T47D (cell line): ENCODE measurements around the gene PDAP1.
"Not testable (repeated sequence)": the region's sequence is repeated elsewhere in the genome, so short reads cannot be mapped to it uniquely, and the experiment has no call there.

Experiments used
- DNase-seq, 2 experiments: peaks; one replicate each; pipeline versions ENCODE4 v3.0.0 to v3.0.0-alpha.2; 2011 to 2012; ENCODE audit warnings: low read depth in 1 of 2, low spot score in 1 of 2
- JUND ChIP-seq: IDR thresholded peaks from 2 replicates; pipeline ENCODE4 v1.6.1; 2012; ENCODE audit warnings: low read depth
- in situ Hi-C: cut with HindIII; loops from 2 replicates; pipeline ENCODE4 v1.10.0; 2016; ENCODE audit warnings: low sequenced_read_pairs, low pct_unique_long_range_greater_than_20kb

The PDAP1 gene

DNA sequence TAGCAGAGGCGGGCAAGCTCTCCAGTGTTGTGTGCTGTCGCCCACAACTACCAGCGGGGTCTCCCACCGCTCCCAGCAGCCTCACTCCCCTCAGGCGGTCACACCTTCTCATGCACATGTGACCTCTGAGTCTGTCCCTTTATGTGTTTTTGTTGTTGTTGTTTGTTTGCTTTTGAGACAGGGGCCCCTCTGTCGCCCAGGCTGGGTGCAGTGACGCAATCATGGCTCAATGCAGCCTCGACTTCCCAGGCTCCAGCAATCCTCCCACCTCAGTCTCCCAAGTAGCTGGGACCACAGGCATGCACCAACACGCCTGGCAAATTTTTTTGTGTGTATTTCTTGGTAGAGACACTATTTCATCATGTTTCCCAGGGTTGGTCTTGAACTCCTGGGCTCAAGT, 31.8 kb upstream of the PDAP1 start:
- no peak for TF ChIP-seq JUND
- in situ Hi-C loops = no loop called here
- no peak for DNase-seq

DNA sequence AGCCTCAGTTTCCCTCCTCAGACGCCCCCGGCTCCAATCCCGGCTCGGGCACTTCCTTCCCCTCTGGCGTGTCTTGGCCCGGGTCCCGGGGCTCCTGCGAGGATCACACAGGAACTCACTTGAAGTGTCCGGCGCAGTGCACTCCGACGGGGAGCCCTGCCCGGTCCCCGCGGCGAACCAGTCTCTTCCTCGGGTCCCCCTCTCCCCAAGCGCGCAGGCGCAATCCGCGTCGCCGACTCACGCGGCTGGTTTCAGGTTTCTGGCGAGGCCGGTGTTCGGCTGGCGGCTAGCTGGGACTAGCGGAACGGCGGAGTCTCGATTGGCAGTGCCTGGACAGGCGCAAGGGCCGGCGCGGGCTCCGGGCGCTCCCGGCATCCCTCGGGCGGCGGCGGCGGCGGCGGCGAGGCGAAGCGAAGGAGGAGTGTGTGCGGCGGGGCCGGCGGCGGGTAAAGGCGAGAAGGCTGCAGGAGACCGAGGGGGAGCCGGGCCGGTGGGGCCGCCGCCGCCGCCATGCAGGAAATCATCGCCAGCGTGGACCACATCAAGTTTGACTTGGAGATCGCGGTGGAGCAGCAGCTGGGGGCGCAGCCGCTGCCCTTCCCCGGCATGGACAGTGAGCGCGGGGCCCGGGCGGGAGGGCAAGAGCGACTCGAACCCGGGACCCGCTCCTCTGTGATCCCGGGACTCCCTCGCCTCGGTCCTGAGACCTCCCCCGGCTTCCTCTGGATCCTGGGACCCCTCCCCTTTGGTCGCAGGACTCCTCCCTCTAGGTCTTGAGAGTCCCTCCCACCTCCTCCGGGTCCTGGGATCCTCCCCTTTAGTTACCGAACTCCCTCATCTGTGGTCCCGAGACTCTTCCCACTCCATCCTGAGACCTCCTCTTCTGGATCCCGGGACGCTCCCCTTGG, 30.4 kb upstream of the PDAP1 start, which contains the start of the genes CPSF4 and PTCD1:
Gene CPSF4 (plus strand): TSS at position 371 of the 908 bp plus-strand sequence. CDS start 140 bp downstream, at position 511.
Gene PTCD1 (minus strand): TSS at position 226 of the 908 bp plus-strand sequence. CDS start 3,556 bp downstream, outside the sequence.
- in situ Hi-C loops = no loop called here
- DNase-seq = peak; percentile 92 to 95
- TF ChIP-seq JUND = no peak

DNA sequence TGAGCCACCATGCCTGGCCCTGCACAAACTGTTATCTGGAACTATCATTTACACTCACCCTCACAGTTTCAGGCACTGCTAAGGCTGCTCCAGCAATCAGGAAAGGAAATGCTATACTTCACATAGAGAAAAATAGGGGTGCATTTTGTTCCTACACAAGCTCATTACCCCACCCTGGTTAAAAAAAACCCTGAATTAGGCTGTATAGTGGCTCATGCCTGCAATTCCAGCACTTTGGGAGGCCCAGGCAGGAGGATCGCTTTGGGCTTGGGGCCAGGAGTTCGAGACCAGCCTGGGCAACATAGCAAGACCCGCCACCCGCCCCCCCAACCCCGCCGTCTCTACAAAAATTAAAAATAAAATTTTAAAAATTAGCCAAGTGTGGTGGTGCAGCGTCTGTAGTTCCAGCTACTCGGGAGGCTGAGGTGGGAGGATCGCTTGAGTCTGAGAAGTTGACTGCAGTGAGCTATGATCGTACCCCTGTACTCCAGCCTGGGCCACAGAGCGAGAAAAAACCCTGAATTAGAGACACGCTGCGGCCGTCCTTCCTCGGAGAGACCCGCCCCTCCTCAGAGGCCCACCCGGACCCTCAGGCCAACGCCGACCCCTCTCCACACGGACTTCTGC, 29.7 kb upstream of the PDAP1 start:
- in situ Hi-C loops = no loop called here
- TF ChIP-seq JUND = no peak
- DNase-seq = no peak

DNA sequence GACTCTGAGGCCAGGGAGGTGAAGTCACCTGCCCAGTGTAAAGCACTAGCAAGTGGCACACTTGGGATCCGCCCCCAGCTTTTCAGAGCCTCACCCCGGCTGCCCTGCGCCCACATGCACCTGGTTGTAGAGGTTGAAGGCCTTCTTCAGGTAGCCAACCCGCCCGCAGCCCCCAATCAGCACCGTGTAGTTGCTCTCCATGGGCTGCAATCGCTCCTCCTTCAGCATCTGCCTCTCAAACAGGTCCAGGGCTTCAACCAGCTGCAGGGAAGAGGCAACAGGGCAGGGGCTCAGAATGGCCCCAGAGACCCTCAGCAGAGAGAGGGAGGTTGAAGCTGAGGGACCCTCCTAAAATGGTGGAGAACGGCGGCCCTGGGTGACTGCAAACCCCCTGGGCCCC, 24.8 kb upstream of the PDAP1 start:
- in situ Hi-C loops = no loop called here
- TF ChIP-seq JUND = no peak
- DNase-seq = no peak

DNA sequence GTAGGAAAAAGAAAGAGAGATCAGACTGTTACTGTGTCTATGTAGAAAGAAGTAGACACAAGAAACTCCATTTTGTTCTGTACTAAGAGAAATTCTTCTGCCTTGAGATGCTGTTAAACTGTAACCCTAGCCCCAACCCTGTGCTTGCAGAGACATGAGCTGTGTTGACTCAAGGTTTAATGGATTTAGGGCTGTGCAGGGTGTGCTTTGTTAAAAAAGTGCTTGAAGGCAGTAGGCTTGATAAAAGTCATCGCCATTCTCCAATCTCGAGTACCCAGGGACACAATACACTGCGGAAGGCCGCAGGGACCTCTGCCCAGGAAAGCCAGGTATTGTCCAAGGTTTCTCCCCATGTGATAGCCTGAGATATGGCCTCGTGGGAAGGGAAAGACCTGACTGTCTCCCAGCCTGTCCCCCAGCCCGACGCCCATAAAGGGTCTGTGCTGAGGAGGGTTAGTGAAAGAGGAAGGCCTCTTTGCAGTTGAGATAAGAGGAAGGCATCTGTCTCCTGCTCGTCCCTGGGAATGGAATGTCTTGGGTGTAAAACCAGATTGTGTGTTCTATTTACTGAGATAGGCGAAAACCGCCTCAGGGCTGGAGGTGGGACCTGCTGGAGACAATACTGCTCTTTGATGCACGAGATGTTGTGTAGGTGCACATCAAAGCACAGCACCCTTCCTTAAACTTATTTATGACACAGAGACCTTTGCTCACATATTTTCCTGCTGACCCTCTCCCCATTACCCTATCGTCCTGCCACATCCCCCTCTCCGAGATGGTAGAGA, 23.6 kb upstream of the PDAP1 start:
- in situ Hi-C loops, DNase-seq: not testable (repeated sequence)

DNA sequence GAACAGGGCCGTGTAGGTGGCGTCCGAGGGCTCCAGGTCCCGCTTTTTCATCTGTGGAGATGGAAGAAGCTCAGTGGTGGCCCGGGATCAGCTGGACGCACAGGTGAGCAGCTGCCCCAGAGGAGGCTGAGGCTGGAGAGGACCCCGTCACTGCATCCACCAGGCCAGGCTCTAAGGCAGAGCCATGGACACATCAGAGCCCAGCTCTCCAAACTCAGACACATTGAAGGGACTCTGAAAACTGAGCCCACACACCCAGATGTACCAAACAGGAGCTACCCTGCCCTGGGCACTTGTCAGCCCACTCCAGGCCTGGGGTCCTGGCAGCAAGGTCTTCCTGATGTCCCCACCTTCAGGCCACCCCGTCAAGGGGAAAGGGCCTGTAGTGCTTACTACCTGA, 21.4 kb upstream of the PDAP1 start:
- no peak for DNase-seq
- in situ Hi-C loops = no loop called here
- no peak for TF ChIP-seq JUND

DNA sequence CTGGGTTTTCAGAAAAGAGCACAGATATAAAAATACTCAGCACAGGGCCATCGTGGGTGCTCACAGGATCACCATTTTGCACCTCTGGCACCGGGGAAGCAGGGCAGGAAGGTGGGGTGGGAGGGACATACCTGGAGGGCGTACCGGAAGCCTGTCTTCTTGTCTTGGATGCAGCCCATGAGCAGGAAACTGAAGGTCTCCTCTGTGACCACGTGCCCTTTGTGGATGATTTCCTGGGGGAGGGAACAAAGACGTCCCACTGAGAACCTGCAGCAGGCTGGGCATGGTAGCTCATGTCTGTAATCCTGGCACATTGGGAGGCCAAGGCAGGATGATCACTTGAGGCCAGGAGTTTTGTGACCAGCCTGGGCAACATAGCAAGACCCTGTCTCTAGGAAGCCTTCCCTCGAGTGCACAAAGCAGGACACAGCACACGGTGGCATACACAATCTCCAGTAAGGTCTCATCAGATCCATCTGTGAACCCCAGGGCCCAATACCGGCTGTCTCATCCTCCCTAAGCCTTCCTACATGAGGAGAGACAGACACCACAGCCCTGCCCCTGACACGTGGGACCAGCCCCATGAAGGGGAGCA, 20.7 kb upstream of the PDAP1 start:
- in situ Hi-C loops = no loop called here
- no peak for TF ChIP-seq JUND
- DNase-seq = no peak

DNA sequence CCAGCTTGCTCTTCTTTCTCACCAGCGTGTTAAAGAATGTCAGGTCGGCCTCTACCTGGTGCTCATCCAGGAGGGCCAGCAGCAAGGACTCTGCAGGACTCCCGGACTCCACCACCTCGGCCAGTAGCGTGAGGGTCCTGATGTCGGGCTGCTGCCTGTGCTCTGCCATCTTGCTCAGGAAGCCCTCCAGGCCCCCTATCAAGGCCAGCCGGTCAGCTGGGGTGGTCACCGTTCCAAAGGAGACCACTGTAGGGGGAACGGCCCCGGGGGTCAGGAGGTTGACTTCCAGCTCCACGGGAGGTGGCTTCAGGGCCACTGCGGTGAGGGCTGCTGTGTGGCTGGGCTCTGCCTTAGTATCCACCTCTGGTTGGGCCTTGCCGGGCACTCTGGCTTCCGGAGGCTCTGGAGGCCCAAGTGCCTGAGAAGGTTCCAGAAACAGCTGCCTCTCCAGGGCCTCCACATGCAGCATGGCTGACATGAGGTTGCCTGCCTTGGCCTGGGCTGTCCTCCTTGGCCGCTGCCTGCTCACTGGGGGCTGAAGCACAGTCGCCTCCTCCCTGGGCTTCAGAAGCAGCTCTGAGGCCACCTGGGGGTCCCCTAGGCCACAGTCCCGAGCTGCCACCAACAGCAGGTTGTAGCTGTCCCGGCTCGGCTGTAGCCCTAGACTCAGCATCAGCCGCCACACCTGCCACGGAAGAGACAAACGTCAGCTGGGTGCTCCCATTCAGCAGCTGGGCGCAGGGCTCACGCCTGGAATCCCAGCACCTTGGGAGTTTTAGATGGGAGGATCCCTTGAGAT, 16.7 kb upstream of the PDAP1 start:
- no peak for DNase-seq
- TF ChIP-seq JUND = no peak
- in situ Hi-C loops = no loop called here

DNA sequence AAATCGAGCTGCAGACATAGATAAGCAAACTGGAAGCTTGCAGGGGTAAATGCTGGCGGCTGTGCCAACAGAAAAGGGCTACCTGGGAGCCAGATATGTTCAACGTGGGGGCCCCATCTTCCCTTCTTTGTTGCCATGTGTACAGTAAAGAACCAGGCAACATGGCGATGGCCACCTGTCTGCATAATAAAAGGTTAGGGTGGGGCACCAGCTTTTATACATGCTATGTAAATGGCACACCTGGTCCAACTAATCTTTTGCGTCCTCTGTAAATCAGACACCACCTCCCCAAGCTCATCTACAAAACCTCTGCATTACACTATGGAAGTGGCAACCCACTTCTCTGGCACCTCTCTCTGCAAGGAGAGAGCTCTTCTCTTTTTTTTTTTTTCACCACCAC, 14.2 kb upstream of the PDAP1 start:
- DNase-seq = no peak
- in situ Hi-C loops = no loop called here

DNA sequence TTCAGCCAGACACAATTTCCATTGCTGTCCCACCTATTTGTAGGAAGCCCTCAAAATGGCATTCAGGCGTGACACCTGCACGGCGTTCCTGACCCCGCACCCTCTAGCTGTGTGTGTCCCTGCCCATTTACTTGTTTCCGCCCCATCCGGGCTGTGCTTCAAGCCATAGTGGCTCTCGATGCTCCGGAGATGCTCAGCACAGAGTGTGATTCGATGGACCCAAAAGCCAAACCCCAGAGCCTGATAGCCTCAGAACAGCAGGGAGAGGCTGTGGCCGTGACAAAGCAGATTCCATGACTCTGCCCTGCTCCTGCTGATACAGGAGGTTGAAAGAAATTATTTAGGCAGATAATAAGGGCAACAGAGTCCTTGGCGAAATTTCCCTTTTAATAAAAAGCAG, 13.8 kb upstream of the PDAP1 start:
- no peak for DNase-seq
- no peak for TF ChIP-seq JUND
- in situ Hi-C loops = no loop called here

More for the DNA sequence above, 14.2 kb upstream of the PDAP1 start:
- no peak for TF ChIP-seq JUND

DNA sequence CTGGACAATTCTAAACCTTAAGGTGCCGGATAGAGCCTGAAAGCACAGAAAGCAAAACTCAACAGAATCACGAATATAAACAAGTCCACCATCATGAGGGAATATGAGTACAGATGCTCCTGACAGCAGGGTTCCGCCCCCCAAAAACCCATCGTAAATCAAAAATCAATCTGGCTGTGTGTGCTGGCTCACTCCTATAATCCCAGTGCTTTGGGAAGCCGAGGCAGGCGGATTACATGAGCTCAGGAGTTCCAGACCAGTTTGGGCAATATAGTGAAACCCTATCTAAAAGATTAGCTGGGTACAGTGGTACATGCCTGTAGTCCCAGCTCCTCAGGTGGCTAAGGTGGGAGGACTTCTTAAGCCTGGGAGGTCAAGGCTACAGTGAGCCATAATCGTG, 12.6 kb upstream of the PDAP1 start:
- in situ Hi-C loops = no loop called here
- no peak for TF ChIP-seq JUND
- DNase-seq = no peak

DNA sequence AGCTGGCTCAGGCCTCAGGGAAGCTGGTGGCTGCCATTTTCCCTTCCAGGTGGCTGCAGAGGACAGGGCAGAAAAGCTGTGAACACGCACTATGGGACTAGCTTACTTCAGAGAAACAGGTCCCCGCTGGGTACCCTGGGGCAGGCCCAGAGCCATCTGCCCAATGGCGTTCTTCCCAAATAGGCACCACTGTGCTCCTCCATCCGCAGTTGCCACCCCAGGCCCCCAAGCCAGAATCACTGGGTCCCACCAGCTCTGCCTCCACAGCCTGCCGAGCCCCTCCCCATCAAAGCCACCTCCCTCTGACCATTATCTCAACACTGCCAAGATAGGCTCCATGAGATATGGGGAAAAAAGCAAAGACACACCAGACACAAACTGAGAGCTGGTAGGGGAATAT, 11.8 kb upstream of the PDAP1 start:
- no peak for DNase-seq
- in situ Hi-C loops = no loop called here
- TF ChIP-seq JUND = no peak
